Gastrocnemius medialis (tissue), 4 donors: Measurements from ENCODE around the gene RBM19. TPM values are rescaled to one million over a fixed set of nuclear protein-coding genes. Genes with fewer than 3 reads are reported as not detected.

Experiments
- ATAC-seq, 2 donors: fragments of 150-250 bp; one replicate each; pipeline ENCODE4 v1.9.1; 2016
- DNase-seq, 2 donors: peaks; one replicate each; pipeline ENCODE4 v3.0.0-alpha.2; 2019
- H3K27ac ChIP-seq, 4 donors: fragments of 200-600 bp; sonication (generic); 1 replicate in 1 of 4; 2 replicates in 3 of 4; pipeline ENCODE4 v1.5.1; 2016 to 2018; ENCODE audit warnings: mild to moderate bottlenecking in 2 of 4, moderate library complexity in 1 of 4
- H3K27me3 ChIP-seq, 3 donors: fragments of 200-600 bp; sonication (generic) in 2 of 3; 1 replicate in 1 of 3; 2 replicates in 2 of 3; pipeline versions ENCODE4 v1.5.1 to v1.6.0; 2016 to 2019; ENCODE audit warnings: mild to moderate bottlenecking in 1 of 3, moderate library complexity in 1 of 3
- H3K36me3 ChIP-seq, 2 donors: fragments of 200-600 bp; sonication (generic) in 1 of 2; one replicate each; pipeline ENCODE4 v1.5.1; 2017 to 2018
- H3K4me1 ChIP-seq, 2 donors: fragments of 200-600 bp; sonication (generic) in 1 of 2; one replicate each; pipeline ENCODE4 v1.5.1; 2016 to 2017; ENCODE audit warnings: mild to moderate bottlenecking in 2 of 2
- H3K4me3 ChIP-seq, 4 donors: fragments of 200-600 bp; sonication (generic) in 3 of 4; 1 replicate in 1 of 4; 2 replicates in 3 of 4; pipeline ENCODE4 v1.5.1; 2016 to 2019; ENCODE audit warnings: mild to moderate bottlenecking in 2 of 4
- H3K9me3 ChIP-seq, 3 donors: fragments of 200-600 bp; sonication (generic) in 2 of 3; 1 replicate in 1 of 3; 2 replicates in 2 of 3; pipeline ENCODE4 v1.5.1; 2016 to 2019
- CTCF ChIP-seq, 5 experiments: fragments of 450-650 bp in 3 of 5; fragments of 200-600 bp in 2 of 5; sonication (generic) in 2 of 5; IDR thresholded peaks in 4 of 5; conservative IDR thresholded peaks in 1 of 5; 1 replicate in 4 of 5; 2 replicates in 1 of 5; pipeline ENCODE4 v1.5.1; 2016 to 2019; ENCODE audit warnings: antibody characterized with exemption in 5 of 5, mild to moderate bottlenecking in 3 of 5, moderate library complexity in 3 of 5
- POLR2A ChIP-seq, 2 donors: fragments of 450-650 bp; IDR thresholded peaks; one replicate each; pipeline ENCODE4 v1.6.1; 2017; ENCODE audit warnings: antibody characterized with exemption in 2 of 2, mild to moderate bottlenecking in 2 of 2, moderate library complexity in 2 of 2
- in situ Hi-C, 4 donors: fragments of 200-750 bp; cut with MboI; loops; one replicate each; pipeline versions ENCODE4 v1.15.0 to v1.8.0; 2017; ENCODE audit warnings: low sequenced_read_pairs in 4 of 4
- intact Hi-C: fragments of 100-400 bp; cut with DNase I; formaldehyde crosslinking; loops from one replicate; pipeline ENCODE4 v1.15.1; 2023; ENCODE audit warnings: low total_unique reads
- total RNA-seq, 4 donors: library from RNA; depleted of rRNA; stranded (reverse); fragments of >200 nt; gene quantifications; one replicate each; pipeline versions ENCODE4 v1.1.0 to v1.2.3, GENCODE V29; 2016

The RBM19 gene
- total RNA-seq, 4 donors from 2014 or later = 21.2 to 28.3 (median 26.8) TPM

DNA sequence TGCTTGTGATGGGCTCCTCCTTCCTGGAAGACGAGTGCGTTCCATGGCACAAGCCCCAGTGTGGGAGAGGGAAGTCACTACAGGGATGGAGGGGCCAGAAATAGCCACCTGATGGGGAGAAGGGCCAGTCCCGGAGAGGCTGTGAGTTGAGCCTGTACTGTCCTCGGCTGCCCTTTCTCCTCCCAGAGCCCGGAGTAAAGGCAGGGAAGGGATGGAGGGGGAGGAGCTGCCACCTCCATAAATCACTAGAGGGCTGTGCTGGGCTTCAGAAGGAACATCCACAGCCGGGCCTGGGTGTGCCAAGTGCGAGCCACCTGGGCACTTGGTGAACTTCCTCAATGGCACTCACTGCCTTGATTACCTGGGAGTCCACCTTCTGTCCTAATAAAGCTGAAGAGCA is 110.1 kb downstream of the RBM19 start:
- in situ Hi-C loops (no loop called here), intact Hi-C loops (no loop called here)
- H3K4me3 ChIP-seq = no peak overlapping the region
- no peaks in the 10 kb centered on the region for H3K9me3 ChIP-seq
- H3K36me3 ChIP-seq = peaks cover 0 to 21% of the 10 kb centered on the region in 2 donors
- H3K27ac ChIP-seq = no peak overlapping the region
- ATAC-seq (peak in 1 of 2 donors; percentile 45), DNase-seq (peak in 1 of 2 donors; percentile 17)
- TF ChIP-seq CTCF (IDR thresholded peaks at IDR 0.05 in 4 of 5, conservative IDR thresholded peaks at IDR 0.05 in 1 of 5) (no peak), POLR2A (IDR thresholded peaks at IDR 0.05) (no peak)
- no peaks in the 10 kb centered on the region for H3K27me3 ChIP-seq
- H3K4me1 ChIP-seq = peaks cover 4 to 13% of the 10 kb centered on the region in 2 donors

DNA sequence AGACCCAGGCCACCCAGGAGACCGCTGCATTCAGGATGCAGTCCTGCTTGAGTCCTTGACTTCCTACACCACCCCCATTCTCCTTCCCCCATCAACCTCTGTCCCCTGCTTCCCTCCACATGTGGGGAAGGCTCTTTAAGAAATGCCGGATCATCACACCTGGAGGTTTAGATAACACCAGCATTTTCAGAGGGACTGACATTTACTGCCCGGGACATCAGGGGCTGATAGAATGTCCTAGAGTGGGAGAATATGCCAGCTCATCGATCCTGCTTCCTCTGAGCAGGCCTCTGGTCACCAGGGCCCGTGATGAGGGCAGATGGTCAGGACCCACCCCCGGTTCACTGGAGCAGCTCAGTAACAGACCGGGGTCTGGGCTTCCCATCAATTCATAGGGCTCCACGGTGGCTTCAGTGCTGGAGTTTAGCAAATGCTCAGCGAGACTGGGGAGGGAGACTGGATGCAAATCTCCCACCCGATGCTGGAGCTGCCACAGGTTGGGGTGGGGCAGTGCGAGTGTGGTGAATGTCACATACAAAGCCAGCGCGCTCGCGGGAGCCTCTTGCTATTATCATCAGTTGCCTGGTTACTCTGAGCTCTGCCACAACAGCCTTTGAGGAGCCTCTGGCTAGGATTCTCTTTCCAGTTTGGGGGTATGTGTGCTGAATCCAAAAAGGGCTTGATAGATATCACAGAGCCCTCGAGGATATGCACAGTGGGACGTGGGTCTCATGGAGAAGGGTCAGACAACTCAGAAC is 111.6 kb downstream of the RBM19 start:
- Histone ChIP-seq H3K36me3 (peaks cover 0 to 21% of the 10 kb centered on the region in 2 donors), H3K4me1 (peaks cover 18 to 27% of the 10 kb centered on the region in 2 donors), H3K27ac (no peak overlapping the region), H3K9me3 (no peaks in the 10 kb centered on the region), H3K4me3 (no peak overlapping the region), H3K27me3 (no peaks in the 10 kb centered on the region)
- in situ Hi-C loops (no loop called here), intact Hi-C loops (no loop called here)
- DNase-seq = no peak
- no peak for ATAC-seq
- TF ChIP-seq POLR2A (IDR thresholded peaks at IDR 0.05) (no peak), CTCF (IDR thresholded peaks at IDR 0.05 in 4 of 5, conservative IDR thresholded peaks at IDR 0.05 in 1 of 5) (no peak)

DNA sequence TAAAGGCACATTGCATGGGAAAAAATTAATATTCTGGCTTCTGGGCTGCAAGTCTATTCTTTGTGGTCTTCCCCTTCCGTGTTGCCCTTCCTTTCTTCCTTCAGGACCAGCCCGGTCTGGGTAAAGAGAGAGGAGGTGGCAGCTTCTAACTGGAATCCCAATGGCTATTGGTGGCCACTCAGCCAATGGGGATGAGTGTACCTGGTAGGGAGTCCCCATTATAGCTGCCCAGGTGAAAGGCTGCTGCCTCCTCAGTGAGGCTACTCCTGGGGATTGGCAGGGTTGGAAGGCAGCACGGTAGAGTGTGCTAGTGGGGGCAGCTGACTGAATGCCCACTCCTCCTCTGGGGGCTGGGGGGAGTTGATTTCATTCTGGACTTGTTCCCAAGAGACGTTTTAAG is 112.6 kb downstream of the RBM19 start:
- peaks cover 19 to 33% of the 10 kb centered on the region in 2 donors for H3K4me1 ChIP-seq
- DNase-seq (no peak), ATAC-seq (no peak)
- intact Hi-C loops = no loop called here
- no peak overlapping the region for H3K27ac ChIP-seq
- H3K4me3 ChIP-seq = no peak overlapping the region
- no peaks in the 10 kb centered on the region for H3K9me3 ChIP-seq
- in situ Hi-C loops = no loop called here
- no peak for TF ChIP-seq CTCF (IDR thresholded peaks at IDR 0.05 in 4 of 5, conservative IDR thresholded peaks at IDR 0.05 in 1 of 5)
- no peak for TF ChIP-seq POLR2A (IDR thresholded peaks at IDR 0.05)
- peaks cover 0 to 19% of the 10 kb centered on the region in 2 donors for H3K36me3 ChIP-seq
- H3K27me3 ChIP-seq = no peaks in the 10 kb centered on the region

- no peak for TF ChIP-seq CTCF (IDR thresholded peaks at IDR 0.05 in 4 of 5, conservative IDR thresholded peaks at IDR 0.05 in 1 of 5)
- TF ChIP-seq POLR2A (IDR thresholded peaks at IDR 0.05) = no peak
- no peak overlapping the region for H3K27ac ChIP-seq
- peaks cover 0 to 13% of the 10 kb centered on the region in 2 donors for H3K36me3 ChIP-seq
- H3K27me3 ChIP-seq = no peaks in the 10 kb centered on the region
- intact Hi-C loops (no loop called here), in situ Hi-C loops (no loop called here)
- H3K9me3 ChIP-seq = no peaks in the 10 kb centered on the region
- H3K4me3 ChIP-seq = no peak overlapping the region
- ATAC-seq = no peak
- no peak for DNase-seq
- H3K4me1 ChIP-seq = peaks cover 19 to 33% of the 10 kb centered on the region in 2 donors
These were observed 113.2 kb downstream of the RBM19 start for GRCh38 chr12:113852695-113853490.
